Endothelial cell of umbilical vein (primary cell): ENCODE data around the gene CDKL4.
"Not testable (repeated sequence)": the region's sequence is repeated elsewhere in the genome, so short reads cannot be mapped to it uniquely, and the experiment has no call there.

ENCODE experiments used
- CTCF ChIP-seq, 2 donors: IDR thresholded peaks; 1 replicate in 1 of 2; 2 replicates in 1 of 2; pipeline ENCODE4 v1.5.1; 2011; ENCODE audit warnings: low read length in 2 of 2, mild to moderate bottlenecking in 2 of 2, moderate library complexity in 2 of 2, control low read depth in 1 of 2, inconsistent platforms in 1 of 2, low read depth in 1 of 2; ENCODE audit not compliant: insufficient read depth in 1 of 2; ENCODE audit errors: extremely low read depth in 1 of 2
- EZH2 ChIP-seq: IDR thresholded peaks from 2 replicates; pipeline ENCODE4 v1.6.1; 2012; ENCODE audit warnings: borderline replicate concordance, low read depth, mild to moderate bottlenecking, moderate library complexity, low read length, inconsistent platforms; ENCODE audit not compliant: severe bottlenecking
- JUN ChIP-seq: IDR thresholded peaks from 2 replicates; pipeline ENCODE4 v1.6.1; 2011; ENCODE audit warnings: borderline replicate concordance, low read depth; ENCODE audit not compliant: insufficient read length, insufficient read depth
- TF ChIP-seq, protein P1 (sequence below): IDR thresholded peaks from 2 replicates; pipeline ENCODE4 v1.6.1; 2011; ENCODE audit not compliant: insufficient read depth, insufficient read length

DNA sequence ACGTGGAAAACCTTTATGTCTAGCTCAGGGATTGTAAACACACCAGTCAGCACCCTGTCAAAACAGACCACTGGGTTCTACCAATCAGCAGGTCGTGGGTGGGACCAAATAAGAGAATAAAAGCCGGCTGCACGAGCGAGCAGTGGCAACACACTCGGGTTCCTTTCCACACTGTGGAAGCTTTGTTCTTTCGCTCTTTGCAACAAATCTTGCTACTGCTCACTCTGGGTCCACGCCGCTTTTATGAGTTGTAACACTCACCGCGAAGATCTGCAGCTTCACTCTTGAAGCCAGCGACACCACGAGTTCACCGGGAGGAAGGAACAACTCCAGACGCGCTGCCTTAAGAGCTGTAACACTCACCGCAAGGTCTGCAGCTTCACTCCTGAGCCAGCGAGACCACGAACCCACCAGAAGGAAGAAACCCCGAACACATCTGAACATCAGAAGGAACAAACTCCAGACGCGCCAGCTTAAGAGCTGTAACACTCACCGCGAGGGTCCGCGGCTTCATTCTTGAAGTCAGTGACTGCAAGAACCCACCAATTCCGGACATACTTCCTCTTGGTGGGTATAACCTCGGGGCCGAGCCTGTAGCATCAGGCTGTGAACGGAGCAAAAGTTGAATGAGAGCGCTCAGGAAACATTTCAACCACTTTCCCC is 1.3 kb upstream of the CDKL4 start:
- not testable (repeated sequence) for TF ChIP-seq CTCF (IDR thresholded peaks at IDR 0.05; ENCODE audit: extremely low read depth in 1 of 2, insufficient read depth in 1 of 2, low read depth in 1 of 2, low read length in 2 of 2); EZH2; JUN
- TF ChIP-seq, protein P1, sequence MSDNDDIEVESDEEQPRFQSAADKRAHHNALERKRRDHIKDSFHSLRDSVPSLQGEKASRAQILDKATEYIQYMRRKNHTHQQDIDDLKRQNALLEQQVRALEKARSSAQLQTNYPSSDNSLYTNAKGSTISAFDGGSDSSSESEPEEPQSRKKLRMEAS = not testable (repeated sequence)
